Stimulated activated CD4-positive, alpha-beta T cell treated with anti-CD3 and anti-CD28 coated beads, Interleukin-12 subunit alpha, Interleukin-12 subunit beta, amount 100 ng/mL, for 4 hours (primary cell): ENCODE data around the gene MAN1B1.
A peak's percentile ranks its signal among the peaks of the same experiment; 100 is the strongest.

Source experiments
- DNase-seq: peaks from one replicate; pipeline ENCODE4 v3.0.0-alpha.2; 2020

MAN1B1 gene

DNA sequence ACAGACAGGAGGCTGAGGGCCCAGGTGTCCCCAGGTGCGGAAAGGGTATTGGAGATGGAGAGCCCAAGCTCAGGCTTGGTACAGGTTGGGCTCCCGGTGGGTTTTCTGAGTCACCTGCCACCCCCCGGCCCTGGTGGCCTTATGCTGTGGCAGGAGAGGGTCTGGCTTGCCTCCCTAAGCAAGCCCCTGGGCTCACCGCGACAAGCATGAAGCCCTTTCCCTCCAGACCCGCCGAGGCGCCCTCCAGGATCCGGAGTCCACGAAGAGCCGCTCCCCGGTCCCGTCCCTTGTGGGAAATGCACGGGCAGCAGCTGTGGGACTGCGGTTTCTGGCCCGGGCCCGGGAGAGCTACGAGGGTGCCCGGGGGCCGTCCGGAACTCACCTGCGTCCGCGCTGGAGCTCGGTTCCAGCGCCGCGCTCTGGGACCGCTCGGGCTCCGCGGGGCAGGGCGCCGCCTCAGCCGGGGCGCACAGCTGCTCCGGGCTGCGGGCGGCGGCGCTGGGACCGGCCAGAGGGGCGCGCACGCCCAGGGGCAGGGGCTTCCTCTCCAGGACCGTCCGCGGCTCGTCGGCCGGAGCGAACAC is 17.2 kb upstream of the MAN1B1 start:
- DNase-seq: no peak

DNA sequence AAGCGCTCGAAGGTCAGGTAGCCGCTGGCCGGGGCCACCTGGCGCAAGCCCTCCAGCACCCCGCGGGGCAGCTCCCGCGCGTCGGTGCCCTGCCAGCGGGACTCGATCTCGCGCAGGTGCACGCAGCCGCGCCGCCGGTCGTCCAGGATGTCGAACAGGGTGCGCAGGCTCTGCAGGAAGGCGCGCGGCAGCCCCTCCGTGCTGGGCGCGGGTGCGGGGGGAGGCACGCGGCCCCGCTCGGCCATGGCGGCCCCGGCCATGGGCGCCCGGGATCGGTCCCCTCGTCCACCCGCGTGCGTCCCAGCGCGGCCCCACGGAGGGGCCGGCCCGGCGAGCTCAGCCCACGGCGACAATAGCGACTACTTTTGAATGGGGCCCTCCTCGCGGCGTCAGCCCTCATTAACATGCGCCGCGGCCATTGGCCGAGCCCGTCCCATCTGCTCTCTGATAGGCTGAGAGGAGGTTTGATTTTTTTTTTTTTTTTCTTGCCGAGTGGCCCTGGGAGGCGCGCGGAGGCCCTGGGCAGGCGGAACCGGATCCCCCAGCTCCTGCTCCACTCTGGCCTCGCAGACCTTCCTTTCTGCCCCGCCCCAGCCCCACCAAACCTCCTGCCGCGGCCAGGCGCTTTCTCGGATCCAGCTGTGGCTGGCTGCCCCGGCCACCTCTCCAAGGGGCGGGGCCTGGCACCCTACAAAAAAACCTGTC is 16.4 kb upstream of the MAN1B1 start, which contains the start of gene SAPCD2:
Gene SAPCD2 (minus strand): TSS at position 357 of the 705 bp plus-strand sequence. CDS start 97 bp downstream, at position 260.
- peak; percentile 76 for DNase-seq

DNA sequence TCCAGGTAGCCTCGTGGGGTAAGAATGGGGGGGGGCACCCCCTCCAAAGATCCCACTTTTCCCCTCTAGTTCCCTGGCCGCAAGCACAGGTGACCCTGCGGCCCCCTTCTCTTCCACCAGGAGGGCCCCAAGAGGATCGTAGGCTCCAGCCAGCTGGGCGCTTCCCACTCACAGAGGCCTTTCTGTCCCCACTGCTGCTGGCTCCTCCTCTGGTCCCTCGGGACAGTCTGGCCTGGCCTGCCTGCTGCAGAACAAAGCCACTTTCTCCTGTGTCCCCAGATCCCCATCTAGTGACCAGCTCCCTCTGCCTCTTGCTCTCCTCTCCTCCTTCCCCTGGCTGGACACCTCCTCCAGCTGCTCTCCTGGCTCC is 15.9 kb upstream of the MAN1B1 start:
- no peak for DNase-seq

DNA sequence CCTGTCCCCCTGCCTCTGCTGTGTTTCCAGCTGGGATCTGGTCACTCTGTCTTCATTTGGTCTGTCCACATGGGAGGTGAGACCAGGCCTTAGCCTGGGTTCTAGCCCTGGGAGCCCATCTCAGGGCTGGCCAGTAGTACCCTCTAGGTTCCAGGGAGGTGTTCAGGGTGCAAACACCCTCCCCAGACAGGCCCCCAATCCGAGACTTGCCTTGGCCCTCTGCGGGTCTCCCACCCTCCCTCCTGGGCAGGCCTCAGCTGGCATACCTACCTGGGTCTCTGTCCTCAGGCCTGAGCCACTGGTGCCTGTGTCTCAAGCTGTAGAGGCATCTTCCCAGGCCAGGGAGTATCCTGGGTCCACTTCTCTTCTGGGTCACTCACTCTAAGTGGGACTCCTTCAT is 15.5 kb upstream of the MAN1B1 start:
- DNase-seq: no peak

DNA sequence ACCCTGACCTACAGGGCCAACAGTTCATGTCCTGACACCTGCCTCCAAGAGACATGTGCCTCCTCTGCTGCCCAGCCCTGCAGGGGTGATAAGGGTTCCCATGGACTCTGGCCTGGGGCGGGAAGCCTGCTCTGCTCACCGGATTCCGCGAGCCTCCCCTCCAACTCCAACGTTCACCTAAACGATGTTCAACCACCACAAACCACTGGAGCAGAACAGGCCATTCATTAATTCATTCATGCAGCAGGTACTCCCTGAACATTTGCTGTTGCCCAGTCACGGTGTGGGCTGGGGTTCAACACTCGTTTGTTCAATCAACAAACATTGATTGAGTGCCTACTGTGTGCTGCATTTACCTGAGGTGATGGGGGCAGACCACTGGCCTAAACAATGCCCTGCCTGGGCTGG is 12.8 kb upstream of the MAN1B1 start:
- no peak for DNase-seq

DNA sequence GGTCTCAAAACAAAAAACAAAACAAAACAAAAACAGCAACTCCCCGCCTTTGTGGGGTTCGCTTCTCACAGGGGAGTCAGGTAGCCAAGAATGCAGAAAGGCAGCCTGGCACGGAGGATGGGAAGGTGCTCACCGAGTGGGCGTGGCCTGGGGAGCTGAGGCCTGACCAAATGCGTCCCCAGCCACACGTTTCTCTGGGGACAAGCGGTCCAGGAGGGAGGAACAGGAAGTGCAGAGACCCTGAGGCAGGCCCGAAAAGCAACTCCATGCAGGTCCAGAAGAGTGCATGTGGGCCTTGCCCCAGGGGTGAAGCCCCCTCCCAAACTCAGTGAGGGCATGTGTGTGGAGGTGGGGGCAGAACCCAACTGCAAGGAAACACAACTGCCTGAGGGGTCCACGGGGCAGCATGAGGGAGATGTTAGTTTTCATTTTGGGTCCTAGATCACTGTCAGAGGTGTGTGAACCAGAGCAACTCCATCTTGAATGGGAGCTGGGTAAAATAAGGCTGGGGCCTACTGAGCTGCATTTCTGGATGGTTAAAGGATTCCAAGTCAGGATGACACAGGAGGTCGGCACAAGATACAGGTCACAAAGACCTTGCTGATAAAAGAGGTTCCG is 12.0 kb upstream of the MAN1B1 start:
- no peak for DNase-seq

DNA sequence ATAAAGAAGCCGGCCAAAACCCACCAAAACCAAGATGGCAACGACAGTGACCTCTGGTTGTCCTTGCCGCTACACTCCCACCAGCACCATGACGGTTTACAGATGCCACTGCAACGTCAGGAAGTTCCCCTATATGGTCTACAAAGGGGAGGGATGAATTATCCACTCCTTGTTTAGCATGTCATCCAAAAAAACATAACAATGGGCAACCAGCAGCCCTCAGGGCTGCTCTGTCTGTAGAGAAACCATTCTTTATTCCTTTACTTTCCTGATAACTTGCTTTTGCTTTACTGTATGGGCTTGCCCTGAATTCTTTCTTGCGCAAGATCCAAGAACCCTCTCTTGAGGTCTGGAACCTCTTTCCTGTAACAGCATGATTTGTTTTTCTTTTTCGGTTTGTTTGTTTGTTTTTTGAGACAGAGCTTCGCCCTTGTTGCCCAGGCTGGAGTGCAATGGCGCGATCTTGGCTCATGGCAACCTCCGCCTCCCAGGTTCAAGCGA is 11.5 kb upstream of the MAN1B1 start:
- no peak for DNase-seq

DNA sequence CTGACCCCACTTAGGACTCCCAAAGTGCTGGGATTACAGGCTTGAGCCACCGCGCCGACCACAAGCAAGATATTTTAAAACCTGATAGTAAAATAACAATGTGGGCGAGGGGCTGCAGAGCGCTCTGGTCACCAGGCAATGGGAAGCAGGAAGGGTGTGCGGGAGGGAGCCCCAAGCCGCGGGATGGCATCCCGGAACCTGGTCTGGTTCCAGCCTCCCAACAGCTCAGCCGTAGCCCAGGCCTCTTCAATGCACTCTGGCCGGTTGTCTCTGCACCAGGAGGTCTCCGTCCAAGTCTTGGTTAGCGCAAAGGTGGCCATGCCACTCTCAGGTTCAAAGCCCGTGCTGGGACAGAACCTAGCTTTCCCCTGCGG is 10.2 kb upstream of the MAN1B1 start:
- DNase-seq: no peak

DNA sequence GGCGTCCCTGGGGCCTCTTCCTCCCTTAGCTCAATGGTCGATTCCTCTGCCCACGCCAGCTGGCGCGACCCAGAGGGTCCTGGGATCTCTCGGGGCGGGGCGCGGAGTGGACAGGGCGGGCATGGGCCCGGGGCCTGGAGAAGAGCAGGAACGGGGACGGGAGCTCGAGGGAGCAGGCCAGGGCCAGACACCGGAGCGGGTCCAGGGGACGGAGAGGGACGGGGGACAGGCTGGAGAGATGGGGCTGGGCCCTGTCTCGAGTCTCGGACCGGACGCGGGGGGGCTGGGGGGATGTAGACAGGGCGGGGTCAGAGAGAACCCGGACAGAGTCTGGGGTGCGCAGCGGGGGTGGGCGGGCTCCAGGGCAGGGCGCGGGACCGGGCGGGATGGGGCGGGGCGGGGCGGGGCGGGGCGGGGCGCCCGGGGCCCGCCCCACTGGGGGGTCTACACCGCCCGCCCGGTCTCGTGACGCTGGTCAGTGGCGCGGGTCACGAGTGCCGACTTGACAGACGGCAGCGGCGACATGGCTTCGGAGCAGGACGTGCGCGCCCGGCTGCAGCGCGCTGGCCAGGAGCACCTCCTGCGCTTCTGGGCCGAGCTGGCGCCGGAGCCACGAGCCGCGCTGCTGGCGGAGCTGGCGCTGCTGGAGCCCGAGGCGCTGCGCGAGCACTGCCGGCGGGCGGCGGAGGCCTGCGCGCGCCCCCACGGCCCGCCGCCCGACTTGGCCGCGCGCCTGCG is 9.6 kb upstream of the MAN1B1 start, which contains the start of gene UAP1L1:
Gene UAP1L1 (plus strand): TSS at position 508 of the 738 bp plus-strand sequence. CDS start 16 bp downstream, at position 524.
- peak; percentile 41 for DNase-seq

DNA sequence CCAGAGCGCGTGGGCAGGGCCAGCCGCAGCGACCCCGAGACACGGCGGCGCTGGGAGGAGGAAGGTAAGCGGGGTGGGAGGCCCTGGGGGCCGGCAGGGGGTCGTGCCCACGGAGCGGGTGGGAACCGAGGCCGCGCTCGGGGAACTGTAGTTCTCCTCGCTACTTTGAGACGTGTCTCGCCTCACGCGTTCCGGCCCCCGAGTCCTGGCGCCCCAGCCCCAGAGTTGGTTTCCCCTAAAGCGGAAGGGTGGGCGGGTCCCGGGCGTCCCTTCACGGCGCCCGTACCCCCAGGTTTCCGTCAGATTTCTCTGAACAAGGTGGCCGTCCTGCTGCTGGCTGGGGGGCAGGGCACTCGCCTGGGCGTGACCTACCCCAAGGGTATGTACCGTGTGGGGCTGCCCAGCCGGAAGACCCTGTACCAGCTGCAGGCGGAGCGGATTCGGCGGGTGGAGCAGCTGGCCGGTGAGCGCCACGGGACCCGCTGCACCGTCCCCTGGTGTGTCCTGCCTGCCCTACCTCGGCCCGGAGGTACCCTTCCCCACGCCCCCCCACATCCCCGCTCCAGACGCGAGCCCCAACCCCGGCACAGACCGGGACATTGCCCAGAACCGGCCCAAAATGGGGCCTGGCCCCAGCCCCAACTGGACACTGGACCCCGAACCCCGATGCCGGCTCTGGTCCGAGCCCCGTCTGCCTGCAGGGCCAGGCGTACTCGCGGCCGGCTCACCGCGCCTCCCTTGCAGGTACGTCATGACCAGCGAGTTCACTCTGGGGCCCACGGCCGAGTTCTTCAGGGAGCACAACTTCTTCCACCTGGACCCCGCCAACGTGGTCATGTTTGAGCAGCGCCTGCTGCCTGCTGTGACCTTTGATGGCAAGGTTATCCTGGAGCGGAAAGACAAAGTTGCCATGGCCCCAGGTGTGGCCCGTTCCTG is 8.8 kb upstream of the MAN1B1 start:
- DNase-seq: peak; percentile 34

DNA sequence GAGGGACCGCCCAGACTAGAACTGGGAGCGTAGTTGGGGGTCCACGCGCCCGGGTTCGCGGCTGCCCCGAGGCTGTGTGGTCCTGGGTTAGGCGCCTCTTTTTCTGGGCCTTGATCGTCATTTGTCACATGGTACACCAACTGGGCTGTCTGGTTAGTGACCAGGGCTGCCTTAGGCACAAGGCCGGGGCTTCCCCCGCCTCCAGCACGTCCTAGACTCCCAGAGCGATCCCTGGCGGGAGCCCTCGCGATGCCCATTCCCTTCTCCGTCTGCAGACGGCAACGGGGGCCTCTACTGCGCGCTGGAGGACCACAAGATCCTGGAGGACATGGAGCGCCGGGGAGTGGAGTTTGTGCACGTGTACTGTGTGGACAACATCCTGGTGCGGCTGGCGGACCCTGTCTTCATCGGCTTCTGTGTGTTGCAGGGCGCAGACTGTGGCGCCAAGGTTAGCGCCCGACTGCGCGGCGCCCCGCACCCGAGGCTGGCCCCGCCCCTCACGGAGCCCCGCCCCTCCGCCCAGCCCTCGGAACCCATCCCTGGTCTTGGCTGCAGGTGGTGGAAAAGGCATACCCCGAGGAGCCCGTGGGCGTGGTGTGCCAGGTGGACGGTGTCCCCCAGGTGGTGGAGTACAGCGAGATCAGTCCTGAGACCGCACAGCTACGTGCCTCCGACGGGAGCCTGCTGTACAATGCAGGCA is 7.9 kb upstream of the MAN1B1 start:
- DNase-seq: no peak

DNA sequence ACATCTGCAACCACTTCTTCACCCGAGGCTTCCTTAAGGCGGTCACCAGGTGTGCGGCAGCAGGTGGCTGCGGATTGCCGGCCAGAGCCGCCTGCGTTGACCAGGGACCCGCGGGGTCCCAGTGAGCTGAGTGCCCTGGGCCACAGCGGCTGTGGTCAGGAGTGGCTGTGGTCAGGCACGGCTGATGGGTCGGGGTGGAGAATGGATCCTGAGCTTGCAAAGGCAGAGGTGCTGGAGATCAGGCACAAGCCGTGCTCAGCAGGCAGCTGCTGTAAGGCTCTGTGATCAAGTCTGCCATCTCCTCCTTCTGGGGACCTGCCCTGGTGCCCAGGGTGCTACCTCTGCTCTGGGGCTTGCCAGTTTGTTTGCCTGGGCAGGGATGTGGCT is 7.4 kb upstream of the MAN1B1 start:
- DNase-seq: no peak

DNA sequence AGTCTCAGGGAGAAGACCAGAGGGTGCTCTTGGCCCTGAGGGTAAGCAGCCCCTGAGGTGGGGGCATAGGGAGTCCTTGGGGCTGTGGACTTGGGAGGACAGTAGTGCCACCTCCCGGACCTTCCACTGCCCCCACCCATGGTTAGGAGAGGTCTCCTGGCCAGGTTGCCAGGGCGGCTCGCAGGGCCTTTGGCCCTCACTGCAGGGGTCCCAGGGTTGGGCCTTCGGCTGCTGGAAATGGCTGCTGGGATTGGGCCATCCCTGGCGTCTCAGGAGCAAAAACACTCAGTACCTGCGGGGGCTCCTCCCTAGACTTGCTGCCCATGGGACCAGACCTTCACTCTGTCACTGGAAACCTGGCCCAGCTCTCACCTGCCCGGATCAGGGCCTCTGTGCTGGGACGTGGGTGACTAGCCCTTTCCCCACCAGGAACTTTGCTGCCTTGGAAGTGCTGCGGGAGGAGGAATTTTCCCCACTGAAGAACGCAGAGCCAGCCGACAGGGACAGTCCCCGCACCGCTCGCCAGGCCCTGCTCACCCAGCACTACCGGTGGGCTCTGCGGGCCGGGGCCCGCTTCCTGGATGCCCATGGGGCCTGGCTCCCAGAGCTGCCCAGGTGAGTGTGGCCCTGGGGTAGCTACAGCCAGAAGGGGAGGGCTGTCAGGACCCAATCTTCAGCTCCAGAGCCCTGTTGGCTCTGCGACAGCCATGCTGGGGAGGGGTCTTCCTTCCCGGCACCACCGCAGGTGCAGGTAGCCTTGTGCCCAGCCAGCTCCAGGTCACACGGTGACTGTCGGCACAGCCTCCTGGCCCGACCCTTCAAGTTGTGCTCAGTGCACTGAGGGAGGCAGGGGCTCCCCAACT is 6.3 kb upstream of the MAN1B1 start:
- DNase-seq: no peak

DNA sequence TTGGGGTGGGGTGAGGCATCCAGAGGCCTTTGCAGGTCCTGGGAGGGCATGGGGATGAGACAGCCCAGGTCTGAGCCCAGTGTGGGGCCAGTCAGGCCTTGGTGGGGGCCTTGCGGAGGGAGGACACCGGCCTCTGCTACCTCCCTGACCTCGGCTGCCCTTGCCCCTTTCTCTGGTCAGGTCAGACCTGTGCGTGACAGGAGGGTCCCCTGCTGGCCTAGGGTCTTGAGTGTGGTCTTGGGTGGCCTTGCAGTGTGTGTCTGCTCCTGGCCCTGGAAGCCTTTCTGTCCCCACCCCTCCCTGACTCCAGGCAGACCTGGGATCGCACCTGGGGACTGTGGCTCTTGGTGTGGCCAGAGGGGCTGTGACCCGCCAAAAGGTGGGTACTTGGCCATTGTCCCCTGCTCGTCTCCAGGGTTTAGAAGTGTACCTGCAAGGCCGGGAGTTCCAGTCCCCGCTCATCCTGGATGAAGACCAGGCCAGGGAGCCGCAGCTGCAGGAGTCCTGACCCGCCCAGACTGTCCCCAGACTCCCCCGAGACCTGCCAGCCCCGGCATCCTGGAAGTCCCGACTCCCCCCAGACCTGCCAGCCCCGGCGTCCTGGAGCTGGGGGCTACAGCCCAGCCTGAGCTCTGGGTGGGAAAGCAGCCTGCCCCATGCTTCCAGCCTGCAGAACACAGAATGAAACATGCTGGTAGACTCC is 4.4 kb upstream of the MAN1B1 start:
- no peak for DNase-seq

DNA sequence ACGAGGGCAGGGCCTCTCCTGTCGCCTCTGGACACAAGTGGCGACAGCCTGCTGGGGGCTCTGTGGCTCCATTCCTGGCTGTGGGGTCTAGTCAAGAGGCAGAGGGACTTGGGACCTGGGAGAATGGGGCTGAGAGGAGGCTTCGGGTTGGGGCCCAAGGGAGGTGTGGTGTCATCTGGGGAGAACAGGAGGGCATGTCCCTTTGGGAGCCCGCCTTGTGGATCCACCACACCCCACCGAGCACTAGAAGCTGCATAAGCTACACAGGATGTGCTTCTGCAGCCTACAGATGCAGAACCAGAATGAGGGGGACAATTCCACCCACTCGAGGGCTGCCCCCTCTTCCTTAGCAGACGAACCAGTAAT is 3.9 kb upstream of the MAN1B1 start:
- no peak for DNase-seq

DNA sequence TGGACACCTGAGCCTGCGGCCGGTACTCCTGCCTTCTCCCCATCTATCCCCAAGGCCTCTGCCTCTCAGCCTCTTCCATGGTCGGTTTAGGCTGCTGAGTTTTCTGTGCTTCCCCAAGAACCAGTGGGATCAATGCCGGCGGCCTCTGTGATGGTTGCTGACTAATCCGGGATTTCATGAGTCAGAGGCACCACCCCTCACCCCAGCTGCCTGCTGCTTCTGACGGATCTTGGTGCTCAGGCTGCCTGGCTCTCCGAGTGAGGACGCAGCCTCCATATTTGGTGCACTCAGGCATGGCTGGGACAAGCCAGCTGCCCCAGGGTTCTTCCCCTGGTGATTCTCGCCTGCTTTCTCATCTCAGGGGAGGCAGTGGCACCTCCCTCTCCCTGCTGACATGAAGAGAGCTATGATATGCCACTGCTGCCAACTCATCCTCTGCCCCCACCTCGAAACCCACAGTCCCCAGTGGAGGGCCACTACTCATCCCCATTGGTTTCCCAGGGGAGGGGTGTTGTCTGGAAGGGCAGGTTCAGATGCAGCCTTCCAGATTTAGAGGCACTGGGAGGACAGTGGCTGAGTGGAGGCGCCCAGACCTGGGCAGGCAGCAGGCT is 3.3 kb upstream of the MAN1B1 start:
- DNase-seq: no peak

DNA sequence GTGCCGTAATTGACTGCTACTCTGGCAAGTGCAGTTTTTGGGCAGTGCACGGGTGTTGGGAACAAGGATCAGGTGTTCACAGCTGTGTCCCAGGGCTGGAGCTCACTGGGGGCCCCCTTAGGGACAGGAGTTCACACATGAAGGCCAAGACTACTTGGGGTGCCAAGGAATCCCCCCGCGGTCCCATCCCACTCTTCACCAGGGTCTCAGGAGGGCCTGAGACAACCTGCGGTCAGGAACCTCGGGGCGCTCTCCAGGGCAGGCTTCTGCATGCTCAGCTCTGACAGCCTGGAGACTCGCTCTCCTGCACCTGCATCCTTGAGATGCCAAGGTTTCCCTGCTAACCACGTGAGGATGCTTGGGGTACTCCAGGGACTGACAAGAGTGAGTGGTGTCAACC is 2.3 kb upstream of the MAN1B1 start:
- DNase-seq: no peak

DNA sequence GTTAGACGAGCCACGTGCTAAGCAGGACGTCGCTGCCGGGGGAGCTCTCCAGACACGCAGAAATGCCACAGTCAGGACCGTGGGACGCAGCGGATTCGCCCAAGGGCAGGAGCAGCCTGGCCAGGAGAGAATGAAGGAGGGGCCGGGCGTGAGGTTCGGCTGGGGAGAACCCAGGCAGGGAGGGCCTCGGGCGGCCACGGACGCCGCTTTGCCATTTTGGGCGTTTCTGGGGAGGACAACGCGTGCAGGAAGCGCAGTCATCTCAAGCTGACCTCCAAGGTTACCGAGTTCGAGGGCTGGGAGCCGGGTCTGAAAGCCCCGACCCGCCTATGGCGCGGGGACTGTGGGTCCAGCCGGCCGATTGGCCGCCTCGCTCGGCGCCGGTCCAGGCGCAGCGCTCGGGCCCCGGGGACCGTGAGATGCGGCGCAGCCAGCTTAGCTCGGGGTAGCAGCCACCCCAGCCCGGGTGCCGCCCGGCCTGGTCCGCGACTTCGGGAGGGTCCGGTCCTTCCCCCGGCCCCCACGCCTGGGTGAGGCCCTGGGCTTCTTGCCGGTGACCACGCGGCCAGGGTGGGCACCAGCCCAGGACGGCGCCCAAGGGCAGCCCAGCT is 760 bp upstream of the MAN1B1 start:
- DNase-seq: peak; percentile 35

DNA sequence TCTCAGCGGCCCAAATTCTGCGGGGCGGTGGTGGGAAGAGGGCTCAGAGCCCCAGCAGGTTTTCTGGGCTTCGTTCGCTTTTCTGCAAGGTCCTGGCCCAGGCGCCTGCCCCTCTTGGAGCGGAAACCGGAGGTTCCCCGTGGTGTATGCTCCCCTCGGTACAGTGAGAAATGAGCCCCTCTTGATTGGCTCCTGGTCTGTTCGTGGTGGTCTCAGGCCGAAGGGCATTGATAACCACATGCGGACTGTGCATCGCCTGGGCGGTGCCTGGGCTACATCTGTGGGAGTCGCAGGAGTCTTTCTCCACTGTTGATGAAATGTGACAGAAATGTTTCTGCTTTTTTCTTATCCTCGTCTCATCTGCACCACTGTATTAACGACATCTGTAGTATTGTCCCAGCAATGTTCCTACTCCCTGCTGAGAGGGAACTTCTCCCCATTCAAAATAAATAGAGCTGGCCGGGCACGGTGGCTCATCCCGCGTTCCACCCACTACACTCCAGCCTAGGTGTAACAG is 682 bp downstream of the MAN1B1 start:
- no peak for DNase-seq
